ENCODE measurements around the gene DNAJC27. TPM values are rescaled to one million over a fixed set of nuclear protein-coding genes. Genes with fewer than 3 reads are reported as not detected.

Gene DNAJC27
- total RNA-seq, 1 experiment from 2014 or later: 5.4 TPM

GRCh38 chr2:24899361-24899910 is 72.3 kb downstream of the DNAJC27 start:
- DNase-seq (ENCODE audit: low spot score) (no peak), ATAC-seq (no peak)
- Mint-ChIP-seq H3K27ac (no peak overlapping the region), H3K4me1 (peaks cover 18% of the 10 kb centered on the region), H3K9me3 (peaks cover 36% of the 10 kb centered on the region), H3K36me3 (peaks cover 51% of the 10 kb centered on the region), H3K27me3 (ENCODE audit: low read depth) (peaks cover 2% of the 10 kb centered on the region; the same call in 1 of the 2 replicates), H3K4me3 (no peak overlapping the region)
- CTCF ChIA-PET: no interaction called here
- TF ChIP-seq FOXP1 (CRISPR knock-in tag; IDR thresholded peaks at IDR 0.05; ENCODE audit: borderline replicate concordance): no peak
- TF ChIP-seq ZNF263 (CRISPR knock-in tag; IDR thresholded peaks at IDR 0.05; ENCODE audit: low read depth): no peak
- TF ChIP-seq ELF4 (CRISPR knock-in tag; IDR thresholded peaks at IDR 0.05; ENCODE audit: low read depth): no peak
- TF ChIP-seq SP1 (CRISPR knock-in tag; conservative IDR thresholded peaks at IDR 0.05): no peak
- no peak for TF ChIP-seq MXD4 (CRISPR knock-in tag; IDR thresholded peaks at IDR 0.05; ENCODE audit: borderline replicate concordance)
- no peak for TF ChIP-seq NR1H2 (CRISPR knock-in tag; IDR thresholded peaks at IDR 0.05)
- TF ChIP-seq PREB (CRISPR knock-in tag; IDR thresholded peaks at IDR 0.05; ENCODE audit: borderline replicate concordance): no peak
- no peak for TF ChIP-seq OVOL2 (CRISPR knock-in tag; IDR thresholded peaks at IDR 0.05; ENCODE audit: borderline replicate concordance)
- no peak for TF ChIP-seq MLX (CRISPR knock-in tag; IDR thresholded peaks at IDR 0.05)
- TF ChIP-seq SMAD4 (CRISPR knock-in tag; IDR thresholded peaks at IDR 0.05): no peak
- no peak for TF ChIP-seq ETV6 (CRISPR knock-in tag; IDR thresholded peaks at IDR 0.05)
- POLR2A ChIA-PET: no interaction called here

- no peak overlapping the region for H3K27ac Mint-ChIP-seq
- POLR2A ChIA-PET: interaction anchor here (0.6 kb wide), 1 partner anchor 99 kb away, joined by 3 read pairs; no protein-coding TSS in a partner anchor
- no peak for DNase-seq (ENCODE audit: low spot score)
Observed at GRCh38 chr2:24898122-24899109, 73.3 kb downstream of the DNAJC27 start.

More at GRCh38 chr2:24898122-24899109, 73.3 kb downstream of the DNAJC27 start:
- Mint-ChIP-seq H3K36me3 (peaks cover 54% of the 10 kb centered on the region), H3K4me3 (no peak overlapping the region), H3K27me3 (ENCODE audit: low read depth) (peaks cover 2% of the 10 kb centered on the region; the same call in 1 of the 2 replicates), H3K4me1 (peaks cover 11% of the 10 kb centered on the region), H3K9me3 (peaks cover 43% of the 10 kb centered on the region)
- TF ChIP-seq IRF1 (CRISPR knock-in tag; IDR thresholded peaks at IDR 0.05) (no peak), NFATC4 (CRISPR knock-in tag; IDR thresholded peaks at IDR 0.05) (no peak), GTF2I (CRISPR knock-in tag; conservative IDR thresholded peaks at IDR 0.05) (no peak), CREB1 (CRISPR knock-in tag; IDR thresholded peaks at IDR 0.05) (no peak), FOXP4 (CRISPR knock-in tag; IDR thresholded peaks at IDR 0.05) (no peak), NR2C2 (CRISPR knock-in tag; IDR thresholded peaks at IDR 0.05) (no peak), ATF6 (CRISPR knock-in tag; IDR thresholded peaks at IDR 0.05) (no peak), CDX4 (CRISPR knock-in tag; IDR thresholded peaks at IDR 0.05; ENCODE audit: borderline replicate concordance) (no peak), ERG (CRISPR knock-in tag; IDR thresholded peaks at IDR 0.05) (no peak), RELA (CRISPR knock-in tag; IDR thresholded peaks at IDR 0.05; ENCODE audit: borderline replicate concordance) (no peak), SP1 (CRISPR knock-in tag; conservative IDR thresholded peaks at IDR 0.05) (no peak)
- ATAC-seq: no peak; the same call in 1 of the 2 replicates
- CTCF ChIA-PET: interaction anchor here (0.6 kb wide), 1 partner anchor 57 kb away, joined by 3 read pairs; no protein-coding TSS in a partner anchor

Measured in WTC11 (cell line).